Stimulated activated naive CD8-positive, alpha-beta T cell treated with anti-CD3 and anti-CD28 coated beads, Interleukin-15, Interleukin-2, amounts not matched to agents 100 U/mL and 50 U/mL, for 24 hours (primary cell): ENCODE results near the gene CCNE1.

Experiments used
- ATAC-seq: fragments of 150-1000 bp; cut with Tn5 transposase; one replicate; pipeline ENCODE4 v1.10.0; 2021
- DNase-seq: peaks from one replicate; pipeline ENCODE4 v3.0.0; 2021

Gene CCNE1

DNA sequence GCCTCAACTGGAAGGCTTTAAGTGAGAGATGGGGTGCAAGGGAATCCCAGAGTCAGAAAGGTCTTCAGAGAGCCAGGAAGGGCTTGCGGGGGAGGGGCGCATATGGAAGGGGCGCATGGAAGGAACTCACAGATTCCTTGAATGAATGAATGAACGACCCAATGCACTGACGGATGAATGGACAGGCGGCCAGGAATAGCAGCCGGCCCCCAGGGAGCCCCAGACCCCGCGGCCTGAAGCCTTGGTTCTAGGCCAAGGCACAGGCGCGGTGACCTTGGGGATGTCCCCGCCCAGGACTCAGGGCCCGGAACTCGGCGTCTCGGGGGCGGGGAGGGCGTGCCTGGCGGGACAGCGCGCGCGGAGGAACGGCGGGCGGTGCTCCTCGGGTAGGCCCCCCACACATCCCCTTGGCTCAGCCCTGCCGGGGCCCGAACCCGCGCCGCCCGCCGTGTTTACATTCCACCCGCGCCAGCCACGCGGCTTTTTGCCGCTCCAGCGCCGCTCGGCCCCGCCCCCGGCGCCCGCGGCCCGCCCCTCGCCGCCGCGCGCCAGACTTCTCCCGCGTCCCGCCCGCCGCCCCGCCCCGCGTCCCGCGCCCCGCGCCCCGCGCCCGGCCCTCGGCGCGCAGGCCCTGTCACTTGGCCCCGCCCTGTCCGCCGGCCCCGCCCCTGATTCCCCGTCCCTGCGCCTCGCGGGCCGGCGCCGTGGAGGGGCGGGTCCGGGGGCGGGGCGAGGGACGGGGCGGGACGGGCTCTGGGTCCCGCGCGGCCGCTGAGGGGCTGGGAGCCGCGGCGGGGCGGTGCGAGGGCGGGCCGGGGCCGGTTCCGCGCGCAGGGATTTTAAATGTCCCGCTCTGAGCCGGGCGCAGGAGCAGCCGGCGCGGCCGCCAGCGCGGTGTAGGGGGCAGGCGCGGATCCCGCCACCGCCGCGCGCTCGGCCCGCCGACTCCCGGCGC lies at the start of gene CCNE1:
CCNE1 (plus strand) TSS at position 867 of the 955 bp plus-strand sequence. CDS start 565 bp downstream, outside the sequence.
- ATAC-seq (peak; percentile 90), DNase-seq (peak; percentile 98)

- DNase-seq: no peak
- no peak for ATAC-seq
These were observed 48.6 kb upstream of the CCNE1 start for GRCh38 chr19:29763196-29763595.

DNA sequence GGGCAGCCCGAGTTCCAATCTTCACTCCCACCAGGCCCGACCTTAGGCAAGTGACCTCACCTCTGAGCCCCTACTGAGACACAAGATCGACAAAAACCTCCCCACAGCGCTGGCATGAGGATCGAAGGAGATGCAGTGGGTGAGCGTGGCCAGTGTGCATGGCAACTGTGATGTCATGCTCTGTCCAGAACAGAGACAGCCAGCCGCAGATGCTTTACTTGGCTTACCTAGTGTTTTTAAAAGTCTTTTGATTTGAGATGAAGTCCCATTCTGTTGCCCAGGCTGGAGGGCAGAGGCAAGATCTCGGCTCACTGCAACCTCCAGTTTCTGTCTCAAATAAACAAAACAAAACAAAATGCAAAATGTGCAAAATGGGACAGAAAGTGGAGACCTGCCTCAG lies 47.4 kb upstream of the CCNE1 start:
- ATAC-seq (no peak), DNase-seq (no peak)

- no peak for DNase-seq
- no peak for ATAC-seq
These were observed 45.7 kb upstream of the CCNE1 start for GRCh38 chr19:29766100-29766499.

DNA sequence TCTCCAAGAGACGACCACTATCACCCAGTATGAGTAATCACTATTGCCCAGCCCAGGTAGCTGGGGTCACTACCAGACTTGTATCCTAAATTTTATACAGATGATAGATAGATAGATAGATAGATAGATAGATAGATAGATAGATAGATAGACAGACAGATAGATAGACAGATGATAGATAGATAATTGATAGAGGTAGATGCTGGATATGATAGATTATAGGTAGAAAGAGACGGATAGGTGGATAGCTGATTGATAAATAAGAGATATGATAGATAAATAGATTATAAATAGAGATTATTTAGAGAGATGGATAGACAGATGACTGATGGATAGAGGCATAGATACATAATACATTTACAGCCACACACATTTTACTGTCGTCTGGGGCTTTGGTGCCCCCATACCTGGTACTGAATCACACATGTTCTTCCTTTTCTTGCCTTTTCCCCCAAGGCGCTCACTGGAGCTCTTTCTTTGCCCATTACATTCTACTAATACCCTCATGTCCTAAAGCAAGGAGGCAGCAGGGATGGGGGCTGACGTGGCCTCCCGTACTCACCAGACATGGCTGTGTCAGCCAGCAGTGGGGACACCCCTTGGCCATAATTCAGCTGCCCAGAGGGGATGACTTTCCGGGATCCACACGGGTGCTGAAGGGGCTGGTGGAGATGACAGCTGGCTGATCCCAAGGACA lies 44.6 kb upstream of the CCNE1 start:
- no peak for DNase-seq
- ATAC-seq: no peak

- DNase-seq (no peak), ATAC-seq (no peak)
These were observed 43.6 kb upstream of the CCNE1 start for GRCh38 chr19:29768166-29768565.

DNA sequence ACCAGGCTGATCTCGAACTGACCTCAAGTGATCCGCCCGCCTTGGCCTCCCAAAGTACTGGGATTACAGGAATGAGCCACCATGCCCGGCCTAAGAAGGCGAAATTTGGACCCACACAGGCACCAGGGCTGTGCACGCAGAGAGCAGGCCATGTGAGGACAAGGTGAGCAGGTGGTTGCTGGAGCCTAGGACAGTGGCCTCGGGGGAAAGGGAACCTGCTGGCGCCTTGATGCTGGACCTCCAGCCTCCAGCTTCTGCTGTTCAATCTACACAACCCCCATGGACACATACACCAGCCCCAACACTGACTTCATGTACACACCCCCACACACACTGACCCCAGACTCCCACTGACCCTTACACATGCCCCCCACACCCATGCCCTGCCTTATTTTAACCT lies 41.8 kb upstream of the CCNE1 start:
- DNase-seq (no peak), ATAC-seq (no peak)

DNA sequence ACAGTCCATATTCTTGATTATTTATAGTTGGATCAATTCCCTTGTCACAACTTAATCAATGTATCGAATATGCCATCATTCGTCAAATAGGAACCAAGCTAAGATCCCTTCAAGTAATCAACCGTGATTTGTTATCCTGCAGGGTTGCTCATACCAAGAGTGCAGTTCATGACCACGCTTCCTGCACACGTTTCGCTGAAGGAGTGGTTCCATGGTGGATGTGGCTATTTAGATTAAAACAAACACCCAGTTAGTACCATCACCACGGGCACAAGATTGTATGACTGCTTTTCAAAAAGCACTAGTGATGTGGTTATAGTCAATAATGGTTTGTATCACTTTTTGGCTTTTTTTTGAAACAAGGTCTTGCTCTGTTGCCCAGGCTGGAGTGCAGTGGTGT lies 41.1 kb upstream of the CCNE1 start:
- DNase-seq: no peak
- no peak for ATAC-seq

- peak; percentile 44 for DNase-seq
- ATAC-seq: no peak
These were observed 39.9 kb upstream of the CCNE1 start for GRCh38 chr19:29771708-29772414.

- ATAC-seq: no peak
- no peak for DNase-seq
These were observed 39.1 kb upstream of the CCNE1 start for GRCh38 chr19:29772696-29773095.

DNA sequence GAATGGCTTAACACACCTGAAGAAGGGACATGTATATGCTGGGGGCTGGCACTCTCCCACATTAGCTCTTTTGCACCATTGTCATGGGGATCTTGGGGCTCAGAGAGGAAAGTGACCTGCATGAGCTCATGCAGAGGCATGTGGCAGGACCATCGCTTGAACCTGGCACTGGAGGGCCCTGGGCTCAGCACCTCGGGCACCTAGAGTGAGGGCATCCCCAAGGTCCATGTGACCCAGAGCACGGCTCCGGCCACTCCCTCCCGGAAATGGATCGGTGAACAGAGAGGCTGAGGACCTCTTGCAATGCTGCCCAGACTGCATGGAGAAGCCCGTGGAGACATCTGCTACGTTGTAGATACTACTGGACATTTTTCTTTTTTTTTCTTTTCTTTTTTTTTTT lies 38.6 kb upstream of the CCNE1 start:
- ATAC-seq (no peak), DNase-seq (no peak)

- no peak for DNase-seq
- no peak for ATAC-seq
These were observed 37.7 kb upstream of the CCNE1 start for GRCh38 chr19:29774126-29774525.

DNA sequence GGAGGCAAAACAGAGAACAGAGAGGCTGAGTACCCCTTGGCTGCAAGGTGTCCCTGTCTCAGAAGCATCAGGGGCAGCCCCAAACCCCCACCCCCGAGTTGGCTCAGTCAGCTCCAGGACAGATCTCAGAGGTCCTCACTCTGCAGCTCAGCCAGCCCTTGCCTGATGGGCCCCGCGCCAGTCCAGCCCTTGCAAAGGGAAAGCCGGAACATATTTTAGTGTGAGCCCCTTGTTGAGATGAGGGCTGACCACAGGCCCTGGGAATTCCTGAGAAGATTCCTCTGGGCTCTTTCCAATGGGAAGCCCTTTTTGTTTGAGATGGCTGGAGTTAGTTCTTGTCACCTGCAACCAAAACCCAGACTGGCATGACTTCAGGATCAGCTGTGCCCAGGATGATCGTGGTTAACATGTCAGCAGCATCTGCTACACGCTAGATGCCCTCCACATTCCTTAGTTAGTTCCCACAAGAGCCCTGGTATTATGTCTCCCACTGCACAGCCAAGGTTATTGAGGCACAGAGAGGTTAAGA lies 33.9 kb upstream of the CCNE1 start:
- DNase-seq (no peak), ATAC-seq (no peak)

DNA sequence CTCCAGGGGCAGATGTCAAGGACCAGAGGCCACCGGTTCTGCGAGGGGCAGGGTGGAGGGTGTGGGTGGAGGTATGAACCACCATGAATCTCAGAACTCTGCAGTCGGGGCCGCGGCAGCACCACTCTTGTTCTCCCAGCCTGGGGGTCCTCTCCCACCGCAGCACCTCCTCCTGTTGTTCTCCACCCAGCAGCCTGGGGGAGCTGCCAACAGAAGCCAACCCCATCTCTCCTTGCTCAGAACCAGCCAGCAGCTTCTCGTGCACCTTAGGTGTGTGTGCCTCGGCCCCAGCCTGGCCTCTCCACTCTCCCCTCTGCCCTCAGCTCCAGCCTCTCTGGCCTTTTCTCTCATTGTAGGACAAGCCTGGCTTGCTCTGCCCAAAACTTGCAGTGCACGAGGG lies 31.9 kb upstream of the CCNE1 start:
- DNase-seq: no peak
- ATAC-seq: no peak

DNA sequence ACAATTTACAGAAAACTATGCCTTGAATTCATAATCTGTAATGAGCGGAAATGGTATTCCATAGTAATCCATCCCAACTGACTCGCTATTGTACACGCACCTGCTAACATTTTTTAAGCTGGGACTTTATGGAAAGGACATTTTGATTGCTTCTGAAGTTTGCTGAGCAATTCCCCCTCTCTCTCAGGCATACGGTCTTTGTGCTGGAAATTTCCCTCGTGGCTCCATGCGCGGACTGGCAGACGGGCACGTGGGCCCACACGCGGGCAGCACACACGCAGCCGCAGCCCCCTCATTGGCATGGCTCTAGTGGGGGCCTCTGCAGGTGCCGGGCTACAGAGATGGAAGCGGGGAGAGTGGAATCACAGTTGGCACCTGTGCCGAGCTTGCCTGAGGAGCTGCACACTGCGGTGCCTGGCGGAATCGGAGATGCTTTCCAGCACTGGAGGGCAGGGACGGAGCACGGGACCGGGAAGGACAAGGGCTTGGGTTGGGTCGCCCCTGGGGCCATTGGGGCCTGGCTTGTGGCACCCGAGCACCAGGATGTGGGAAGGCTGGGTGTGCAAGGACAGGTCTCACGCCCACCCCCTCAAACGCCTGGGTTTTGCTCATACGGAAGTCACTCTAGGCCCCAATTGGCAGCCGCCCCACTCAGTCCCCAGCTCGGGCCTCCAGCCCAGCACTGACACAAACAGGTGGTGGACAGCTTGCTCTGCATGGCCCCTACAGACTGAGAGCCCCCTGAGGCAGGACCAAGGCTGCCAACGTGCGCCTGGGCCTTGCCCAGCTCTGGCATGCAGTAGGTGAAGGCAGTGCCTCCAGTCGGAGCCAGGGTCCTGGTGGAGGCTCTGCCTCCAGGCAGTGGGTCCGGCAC lies 30.2 kb upstream of the CCNE1 start:
- DNase-seq (no peak), ATAC-seq (no peak)

DNA sequence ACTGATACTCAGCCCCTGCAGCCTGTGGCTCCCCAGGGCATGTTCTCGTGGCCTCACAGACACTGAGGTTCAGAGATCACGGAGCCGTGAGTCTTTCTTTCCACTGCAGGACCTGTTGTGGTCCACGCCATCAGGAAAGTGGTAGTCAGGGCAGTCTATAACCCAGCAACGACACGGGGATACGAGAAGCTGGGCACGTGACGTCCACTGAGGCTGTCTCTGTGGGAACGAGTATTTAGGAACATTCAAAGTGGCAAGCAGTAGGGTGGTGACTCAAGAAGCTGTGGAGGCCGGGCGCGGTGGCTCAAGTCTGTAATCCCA lies 29.6 kb upstream of the CCNE1 start:
- DNase-seq: no peak
- no peak for ATAC-seq

- DNase-seq: no peak
- ATAC-seq: no peak
These were observed 28.1 kb upstream of the CCNE1 start for GRCh38 chr19:29783627-29784190.

GRCh38 chr19:29784598-29785223 lies 27.1 kb upstream of the CCNE1 start:
- ATAC-seq: no peak
- DNase-seq: no peak

- ATAC-seq (no peak), DNase-seq (no peak)
These were observed 26.4 kb upstream of the CCNE1 start for GRCh38 chr19:29785360-29785759.

DNA sequence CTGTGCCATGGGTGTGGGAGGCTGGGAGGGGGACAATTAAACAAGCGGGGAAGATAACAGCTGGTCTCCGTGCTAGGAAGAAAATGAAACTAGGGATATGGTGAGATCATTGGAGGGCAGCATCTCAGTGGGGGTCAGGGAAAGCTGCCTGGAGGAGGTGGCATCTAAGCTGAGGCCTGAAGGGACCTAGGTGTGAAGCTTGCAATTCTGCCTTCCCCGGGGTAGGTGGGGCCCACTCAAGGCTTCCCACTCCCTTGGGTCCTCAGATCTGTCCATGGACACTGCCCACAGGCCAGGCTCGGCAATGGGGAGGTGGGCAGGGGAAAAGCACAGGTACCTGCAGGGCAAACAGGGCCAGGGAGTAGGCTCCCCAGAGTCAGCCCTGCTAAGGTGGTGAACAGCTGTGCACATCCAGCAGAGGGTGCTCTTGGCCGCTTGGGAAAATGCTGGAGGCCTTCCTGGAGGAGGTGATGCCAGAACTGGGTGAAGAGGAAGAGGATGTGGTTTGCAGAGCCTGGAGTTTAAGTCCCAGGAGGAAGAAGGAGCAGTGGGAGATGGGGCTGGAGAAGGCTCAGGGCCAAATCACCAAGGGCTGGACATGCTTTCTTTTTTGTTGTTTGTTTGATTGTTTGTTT lies 25.7 kb upstream of the CCNE1 start:
- no peak for ATAC-seq
- DNase-seq: peak; percentile 30
